HT-29 (cell line): ENCODE results near the gene MS4A10. TPM values are rescaled to one million over a fixed set of nuclear protein-coding genes. Genes with fewer than 3 reads are reported as not detected.

Experiments
- DNase-seq: peaks from one replicate; pipeline ENCODE4 v3.0.0-alpha.2; 2015; ENCODE audit warnings: low spot score
- total RNA-seq: library from RNA; depleted of rRNA; stranded (reverse); fragments of >200 nt; shearing (Covaris generic); gene quantifications from 2 replicates; pipeline ENCODE4 v1.2.3, GENCODE V29; 2014

The MS4A10 gene
- total RNA-seq, 1 experiment from 2014 or later, result not detected

DNA sequence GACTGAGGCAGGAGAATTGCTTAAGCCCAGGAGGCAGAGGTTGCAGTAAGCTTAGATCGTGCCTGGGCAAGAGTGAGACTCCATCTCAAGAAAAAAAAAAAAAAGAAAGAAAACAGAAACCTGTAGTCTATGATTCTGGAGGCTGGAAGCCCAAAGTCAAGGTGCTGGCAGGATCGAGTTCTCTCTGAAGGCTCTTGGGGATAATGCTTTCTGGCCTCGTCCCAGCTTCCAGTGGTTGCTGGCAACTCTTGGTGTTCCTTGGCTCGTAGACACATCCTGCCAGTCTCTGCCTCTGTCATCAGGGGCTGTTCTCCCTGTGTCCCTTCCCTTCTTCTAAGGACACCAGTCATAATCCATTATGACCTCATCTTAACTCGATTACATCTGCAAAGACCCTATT lies 40.0 kb downstream of the MS4A10 start:
- no peak for DNase-seq

GRCh38 chr11:60825790-60826189 lies 40.7 kb downstream of the MS4A10 start:
- no peak for DNase-seq

GRCh38 chr11:60830478-60831142 lies 45.5 kb downstream of the MS4A10 start:
- DNase-seq, result no peak

- peak; percentile 94 for DNase-seq
Observed at GRCh38 chr11:60831143-60831500, 46.0 kb downstream of the MS4A10 start.

DNA sequence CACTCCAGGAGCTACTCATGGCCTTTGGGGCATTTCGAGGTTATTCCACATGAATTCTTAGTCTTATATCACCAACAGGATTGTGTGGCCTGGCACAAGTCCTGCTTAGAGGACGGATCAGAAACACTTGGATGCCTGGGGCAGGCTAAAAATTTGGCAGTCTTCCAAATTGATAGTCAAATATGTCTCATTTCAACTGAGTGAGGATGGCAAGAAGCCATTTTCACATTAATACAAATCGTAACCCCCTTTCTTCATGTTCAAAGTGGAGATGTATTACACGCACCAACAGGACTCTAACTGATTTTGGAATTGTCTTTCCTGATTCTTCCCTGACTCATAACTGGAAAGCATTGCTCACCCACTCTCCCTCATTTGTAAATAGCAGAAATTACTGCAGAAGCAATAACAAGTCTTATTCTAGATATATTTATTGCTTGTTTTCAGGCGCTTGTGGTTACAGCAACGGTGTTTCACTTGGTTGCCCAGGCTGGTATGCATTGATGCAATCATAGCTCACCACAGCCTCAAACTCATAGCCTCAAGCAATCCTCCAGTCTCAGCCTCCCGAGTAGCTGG lies 46.5 kb downstream of the MS4A10 start:
- DNase-seq, result no peak

GRCh38 chr11:60834742-60835533 lies 49.8 kb downstream of the MS4A10 start:
- DNase-seq, result no peak

DNA sequence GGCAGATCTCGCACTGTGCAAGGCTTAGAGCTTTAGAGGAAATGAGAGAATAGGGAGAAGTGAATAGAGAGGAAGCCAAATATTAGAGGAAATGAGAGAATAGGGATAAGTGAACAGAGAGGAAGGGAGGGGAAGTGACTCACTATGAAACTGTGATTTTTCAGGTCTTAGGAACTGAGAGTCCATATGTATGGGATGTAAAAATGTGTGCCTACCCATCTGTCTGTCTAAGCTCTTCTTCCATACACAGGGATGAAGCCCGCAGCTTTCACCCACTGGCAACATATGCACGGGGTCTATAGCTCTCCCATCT lies 50.4 kb downstream of the MS4A10 start:
- no peak for DNase-seq

GRCh38 chr11:60836866-60837515 lies 51.9 kb downstream of the MS4A10 start:
- DNase-seq, result no peak

- peak; percentile 25 for DNase-seq
Observed at GRCh38 chr11:60838132-60838531, 53.0 kb downstream of the MS4A10 start.

DNA sequence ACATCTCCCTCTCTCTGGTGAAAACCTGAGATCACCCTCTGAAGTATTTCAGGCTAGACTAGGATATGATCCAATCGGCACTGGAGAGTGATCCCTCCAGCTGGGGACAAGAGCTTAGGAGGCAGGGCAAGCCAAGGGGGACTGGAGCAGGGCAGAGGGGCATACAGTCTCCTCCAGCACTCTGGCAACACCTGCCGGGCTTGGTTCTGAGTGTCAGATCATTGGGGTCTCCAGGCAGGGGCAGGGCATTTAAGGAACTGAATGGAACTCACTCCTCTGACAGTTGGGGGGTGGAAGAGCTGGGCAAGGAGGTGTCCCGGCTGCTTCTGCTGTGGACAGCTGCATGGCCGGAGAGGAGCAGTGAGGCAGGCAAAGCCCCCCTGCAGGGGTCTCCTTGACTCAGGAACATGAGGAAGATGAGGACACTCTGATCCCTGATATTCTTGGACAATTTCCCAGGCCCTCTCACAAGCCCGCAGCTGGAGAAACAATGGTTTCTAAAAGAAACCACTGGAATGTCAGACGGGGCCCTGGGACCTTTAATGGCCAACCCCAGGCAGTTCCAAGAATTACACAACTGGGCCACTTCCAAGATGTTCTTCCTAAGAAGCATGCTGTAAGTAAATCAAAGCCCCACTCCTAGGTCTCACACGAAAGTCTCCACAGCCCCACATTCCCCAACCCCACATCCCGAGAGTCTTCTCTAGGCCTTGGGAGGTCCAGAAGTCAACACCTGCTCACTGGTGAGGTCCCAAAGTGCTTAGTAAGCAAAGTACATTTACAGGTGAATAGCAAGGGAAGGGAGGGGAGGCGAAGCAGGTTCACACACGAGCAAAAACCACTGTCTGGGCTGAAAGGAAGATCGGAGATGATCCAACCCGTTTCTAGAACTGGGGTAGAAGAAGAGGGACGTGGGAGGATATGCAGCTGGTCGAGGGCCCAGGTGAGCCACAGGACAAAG lies 55.6 kb downstream of the MS4A10 start:
- DNase-seq, result no peak

DNA sequence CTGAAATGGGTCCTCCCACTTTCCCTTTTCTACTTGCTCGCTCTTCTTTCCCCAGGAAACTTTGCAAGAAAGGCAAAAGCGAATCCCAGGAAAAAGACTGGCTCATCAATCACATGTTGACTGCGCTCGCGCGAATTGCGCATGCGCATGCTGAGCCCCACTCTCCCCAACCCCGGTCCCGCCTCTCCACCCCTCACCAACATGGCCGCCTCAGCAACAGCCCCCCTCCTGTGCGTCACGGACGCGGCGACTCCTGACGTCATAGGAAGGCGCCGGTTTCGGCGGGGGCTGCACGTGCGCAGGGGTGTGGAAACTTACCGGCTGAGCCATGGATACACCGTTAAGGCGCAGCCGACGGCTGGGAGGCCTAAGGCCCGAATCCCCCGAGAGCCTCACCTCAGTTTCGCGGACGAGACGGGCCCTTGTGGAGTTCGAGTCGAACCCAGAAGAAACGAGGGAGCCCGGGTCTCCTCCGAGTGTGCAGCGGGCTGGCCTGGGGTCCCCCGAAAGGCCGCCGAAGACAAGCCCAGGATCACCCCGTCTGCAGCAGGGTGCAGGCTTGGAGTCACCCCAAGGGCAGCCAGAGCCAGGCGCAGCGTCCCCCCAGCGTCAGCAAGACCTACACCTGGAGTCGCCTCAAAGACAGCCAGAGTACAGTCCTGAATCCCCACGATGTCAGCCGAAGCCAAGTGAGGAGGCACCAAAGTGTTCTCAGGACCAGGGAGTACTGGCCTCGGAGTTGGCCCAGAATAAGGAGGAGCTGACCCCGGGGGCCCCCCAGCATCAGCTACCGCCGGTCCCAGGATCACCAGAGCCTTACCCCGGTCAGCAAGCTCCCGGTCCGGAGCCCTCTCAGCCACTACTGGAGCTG lies 56.9 kb downstream of the MS4A10 start, which contains the start of gene CCDC86:
Gene CCDC86, plus strand, starts transcription at position 317 of the 871 bp plus-strand sequence. Its CDS starts 12 bp downstream, at position 329.
- DNase-seq, result peak; percentile 97

- peak; percentile 17 for DNase-seq
Observed at GRCh38 chr11:60842668-60843600, 57.8 kb downstream of the MS4A10 start.

DNA sequence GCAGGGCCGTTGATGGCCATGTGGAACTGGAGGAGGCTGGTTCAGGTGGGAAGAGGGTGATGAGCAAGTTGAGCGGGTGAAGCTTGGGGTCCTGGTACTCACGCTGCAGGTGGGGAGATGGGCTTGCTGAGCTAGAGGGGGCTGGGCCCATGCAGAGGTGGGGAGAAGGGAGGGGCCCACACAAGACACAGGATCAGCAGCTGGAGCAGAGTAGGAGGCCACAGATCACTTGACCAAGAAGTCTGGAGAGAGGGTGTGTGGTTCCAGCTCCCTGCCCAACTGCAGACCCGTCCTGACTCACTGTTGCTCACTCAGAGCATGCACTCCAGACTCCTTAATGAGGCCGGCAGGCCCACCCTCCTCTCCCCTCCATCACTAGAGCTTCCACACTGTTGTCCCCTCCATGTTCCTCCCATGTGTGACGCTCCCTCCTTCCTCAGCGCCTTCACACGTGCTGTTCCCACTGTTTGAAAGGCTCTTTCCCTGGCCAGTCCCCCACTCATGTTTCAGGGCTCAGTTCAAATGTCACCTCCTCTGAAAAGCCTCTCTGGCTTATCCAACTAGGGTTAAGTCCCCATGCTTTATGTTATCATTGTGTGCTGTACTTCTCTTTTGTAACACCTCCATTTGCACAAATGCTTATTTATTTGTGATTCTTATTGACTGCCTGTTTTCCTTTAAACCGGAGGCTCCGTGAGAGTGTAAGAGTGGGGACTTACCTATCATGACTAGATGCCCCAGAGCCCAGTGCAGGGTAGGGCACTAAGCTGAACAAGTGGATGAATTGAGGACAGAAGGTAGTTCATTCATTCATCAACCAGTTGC lies 59.1 kb downstream of the MS4A10 start:
- no peak for DNase-seq

GRCh38 chr11:60844870-60845221 lies 59.7 kb downstream of the MS4A10 start:
- no peak for DNase-seq

DNA sequence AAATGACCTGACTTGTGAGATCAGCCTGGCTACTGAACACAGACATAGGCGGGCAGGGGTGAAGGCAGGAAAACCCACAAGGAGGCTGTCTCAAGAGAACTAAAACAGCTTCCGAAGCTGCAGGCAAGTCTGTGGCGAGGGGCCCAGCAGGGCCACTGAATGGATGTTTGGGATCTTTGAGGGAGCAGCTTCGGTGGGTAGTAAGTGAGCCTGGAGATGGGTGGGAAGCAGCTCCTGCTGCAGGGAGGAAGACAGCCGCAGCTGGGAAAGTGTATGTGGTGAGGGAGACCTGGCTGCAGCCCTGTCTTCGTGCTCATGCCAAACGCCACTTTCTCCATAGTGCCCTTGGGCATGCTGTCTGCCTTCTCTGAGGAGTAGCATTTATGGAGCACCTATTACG lies 60.2 kb downstream of the MS4A10 start:
- no peak for DNase-seq

- DNase-seq, result no peak
Observed at GRCh38 chr11:60847281-60847680, 62.1 kb downstream of the MS4A10 start.

GRCh38 chr11:60847896-60848295 lies 62.8 kb downstream of the MS4A10 start:
- DNase-seq, result no peak

- no peak for DNase-seq
Observed at GRCh38 chr11:60848714-60849151, 63.6 kb downstream of the MS4A10 start.
